ENCODE measurements around the gene PSMG3.
A peak's percentile ranks its signal among the peaks of the same experiment; 100 is the strongest.

The PSMG3 gene

GRCh38 chr7:1569833-1570632 lies at the start of gene PSMG3:
Gene PSMG3, minus strand, starts transcription at chr7:1570032. Its CDS starts 693 bp downstream, at chr7:1569339.
- DNase-seq, result peak; percentile 65

DNA sequence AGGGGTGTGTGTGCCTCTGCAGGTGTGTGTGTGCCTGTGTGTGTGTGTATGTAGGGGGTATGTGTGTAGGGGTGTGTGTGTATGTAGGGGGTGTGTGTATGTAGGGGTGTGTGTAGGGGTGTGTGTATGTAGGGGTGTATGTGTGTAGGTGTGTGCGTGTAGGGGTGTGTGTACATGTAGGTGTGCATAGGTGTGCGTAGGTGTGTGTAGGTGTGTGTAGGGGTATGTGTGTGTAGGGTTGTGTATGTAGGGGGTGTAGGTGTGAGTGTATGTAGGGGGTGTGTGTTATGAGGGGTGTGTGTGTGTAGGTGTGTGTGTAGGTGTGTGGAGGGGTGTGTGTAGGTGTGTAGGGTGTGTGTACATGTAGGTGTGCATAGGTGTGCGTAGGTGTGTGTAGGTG lies 48.6 kb upstream of the PSMG3 start:
- no peak for DNase-seq

GRCh38 chr7:1617957-1618356 lies 48.1 kb upstream of the PSMG3 start:
- DNase-seq, result no peak

DNA sequence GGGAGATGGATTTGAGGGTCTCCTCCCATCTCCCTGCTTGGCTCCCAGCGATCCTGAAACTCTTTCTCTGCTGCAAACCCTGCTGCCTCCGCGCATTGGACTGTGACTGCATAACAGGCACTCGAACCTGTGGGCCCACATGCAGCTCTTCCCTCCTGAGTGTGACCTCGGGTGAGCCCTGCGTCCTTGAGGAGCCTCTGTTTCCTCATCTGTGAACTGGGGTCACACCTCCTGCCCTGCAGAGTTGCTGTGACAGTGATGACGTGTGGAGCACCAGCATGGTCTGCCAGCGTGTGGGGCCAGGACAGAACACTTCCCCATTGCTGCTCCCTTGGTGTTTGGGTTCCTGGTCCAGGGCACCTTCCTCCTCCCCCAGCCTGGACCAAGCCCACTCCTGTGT lies 46.9 kb upstream of the PSMG3 start:
- no peak for DNase-seq

DNA sequence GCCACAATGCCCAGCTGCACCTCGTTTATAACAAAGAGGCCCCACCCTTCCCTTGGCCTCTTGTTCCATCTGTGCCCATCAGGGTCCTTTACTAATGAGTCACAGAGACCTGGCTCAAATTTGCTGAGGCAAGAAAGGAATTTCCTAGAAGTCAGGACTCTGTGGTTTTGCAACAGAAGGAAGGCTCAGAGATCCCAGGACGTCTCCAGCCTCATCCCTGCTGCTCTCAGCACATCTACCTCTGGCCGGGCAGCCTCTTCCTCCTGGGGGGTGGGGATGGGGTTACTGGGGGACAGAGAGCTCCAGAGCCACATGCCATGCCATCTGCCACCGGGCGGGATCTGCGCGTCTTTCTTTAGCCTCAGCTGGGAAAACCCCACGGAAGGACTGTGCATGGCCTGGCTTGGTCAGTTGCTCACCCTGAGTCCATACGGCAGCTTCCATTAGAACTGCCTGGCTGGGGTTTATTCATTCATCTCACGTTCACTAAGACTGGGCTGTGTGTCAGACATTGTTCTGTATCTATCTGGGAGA lies 41.9 kb upstream of the PSMG3 start:
- DNase-seq, result no peak

GRCh38 chr7:1610678-1611302 lies 41.0 kb upstream of the PSMG3 start:
- no peak for DNase-seq

DNA sequence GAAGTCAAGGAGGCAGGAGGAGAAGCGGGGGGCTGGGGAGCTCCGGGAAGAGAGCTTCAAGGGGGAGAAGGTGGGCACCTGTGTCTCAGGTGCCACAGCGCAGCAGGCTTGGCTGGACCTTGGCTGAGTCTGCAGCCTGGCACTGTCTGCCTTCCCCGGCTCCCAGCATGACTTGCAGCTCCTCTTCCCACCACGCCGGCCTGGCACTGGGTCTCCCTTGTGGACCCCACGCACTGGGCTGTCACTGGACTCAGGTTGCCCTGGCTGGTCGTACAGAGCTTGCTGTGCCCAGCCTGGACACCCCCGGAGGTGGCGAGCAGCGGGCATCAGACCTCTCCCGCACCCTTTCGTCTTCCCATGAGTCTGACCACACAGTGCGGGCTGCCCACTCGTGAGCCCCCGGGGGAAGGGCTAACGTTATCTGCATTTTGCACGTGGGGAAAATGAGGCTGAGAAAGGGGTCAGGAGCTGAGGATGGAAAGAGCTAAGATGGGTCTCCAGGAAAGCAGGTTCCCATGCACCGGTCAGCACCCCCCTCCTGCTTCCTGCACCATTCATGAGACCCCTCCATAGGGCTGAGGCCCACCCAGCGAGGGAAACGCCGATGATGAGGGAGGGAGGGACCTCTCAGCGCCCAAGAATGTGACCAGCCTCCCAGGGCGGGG lies 40.3 kb upstream of the PSMG3 start:
- DNase-seq, result no peak

DNA sequence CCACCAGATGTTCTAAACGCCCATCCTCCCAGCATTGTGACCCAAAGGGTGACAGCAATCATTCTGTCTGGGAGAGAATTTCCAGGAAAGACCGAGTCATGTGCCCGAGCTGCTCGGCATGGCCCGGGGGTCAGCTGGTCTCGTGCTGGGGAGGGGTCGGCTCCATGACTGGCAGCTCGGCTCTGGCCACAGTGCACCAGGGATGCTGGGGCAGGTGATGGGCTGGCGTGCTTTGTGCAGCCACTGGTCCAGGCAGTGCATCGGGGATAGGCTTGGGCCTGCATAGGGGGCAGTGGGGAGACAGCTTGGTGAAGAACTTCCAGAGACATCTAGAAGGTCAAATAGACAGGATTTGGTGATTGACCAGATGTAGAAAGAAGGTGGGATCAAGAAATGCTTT lies 39.2 kb upstream of the PSMG3 start:
- no peak for DNase-seq

GRCh38 chr7:1608318-1608717 lies 38.5 kb upstream of the PSMG3 start:
- no peak for DNase-seq

GRCh38 chr7:1607696-1608095 lies 37.9 kb upstream of the PSMG3 start:
- DNase-seq, result no peak

GRCh38 chr7:1607001-1607400 lies 37.2 kb upstream of the PSMG3 start:
- DNase-seq, result no peak

DNA sequence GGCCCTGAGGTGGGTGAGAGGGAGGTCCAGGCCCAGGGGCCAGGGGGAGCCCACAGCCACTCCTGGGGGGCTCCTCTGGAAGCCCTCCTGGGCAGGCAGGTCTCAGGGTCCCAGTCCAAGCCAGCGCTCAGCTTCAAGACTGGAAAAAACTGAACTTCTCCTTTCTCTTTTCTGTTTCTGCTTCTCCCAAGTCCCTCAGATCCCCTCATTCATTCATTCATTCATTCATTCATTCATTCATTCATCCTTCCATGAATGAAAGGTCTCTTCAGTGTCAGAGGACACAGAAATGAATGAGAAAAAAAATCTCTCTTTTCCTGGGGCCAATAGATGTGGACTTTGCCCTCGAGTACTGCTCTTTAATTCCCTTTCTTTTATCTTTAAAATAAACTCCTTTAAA lies 34.6 kb upstream of the PSMG3 start:
- no peak for DNase-seq

DNA sequence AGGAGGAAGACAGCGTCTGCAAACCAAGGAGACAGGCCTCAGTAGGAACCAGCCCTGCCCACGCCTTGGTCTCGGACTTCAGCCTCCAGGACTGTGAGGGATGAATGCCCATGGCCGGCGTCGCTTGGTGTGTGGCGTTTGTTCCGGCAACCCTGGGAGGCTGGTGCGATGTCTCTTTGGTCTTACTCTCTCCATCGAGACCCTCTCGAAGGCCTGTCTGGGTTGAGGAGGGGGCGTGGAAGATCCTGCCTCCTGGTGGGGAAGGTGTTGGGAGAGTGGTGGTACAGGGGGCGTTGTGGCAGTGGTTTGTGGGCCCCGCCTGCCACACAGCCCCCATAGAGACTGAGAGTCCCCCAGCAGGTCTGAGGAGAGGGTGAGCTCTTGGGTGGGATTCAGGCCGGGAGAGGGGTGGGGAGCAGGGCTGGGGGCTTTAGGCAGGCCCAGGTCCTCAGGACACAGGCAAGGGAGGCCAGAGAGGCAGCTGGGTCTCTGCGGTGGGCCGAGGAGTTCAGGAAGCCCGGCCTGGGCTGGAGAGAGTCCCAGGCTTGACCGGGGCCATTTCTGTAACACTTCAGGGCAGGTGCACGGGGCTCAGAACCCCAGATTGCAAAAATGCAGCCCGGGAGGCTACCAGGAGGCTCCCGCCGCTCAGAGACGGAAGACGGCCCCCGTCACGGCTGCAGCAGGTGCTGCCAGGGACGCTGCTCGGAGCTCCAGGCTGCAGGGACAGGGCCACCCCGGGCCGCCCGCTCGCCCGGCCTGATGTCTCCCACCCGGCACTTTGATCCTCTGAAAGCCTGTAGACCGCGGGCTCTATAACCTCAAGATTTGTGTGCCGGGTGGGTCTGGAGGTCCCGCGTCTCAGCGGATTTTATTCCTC lies 33.8 kb upstream of the PSMG3 start:
- no peak for DNase-seq

GRCh38 chr7:1602386-1602785 lies 32.6 kb upstream of the PSMG3 start:
- no peak for DNase-seq

DNA sequence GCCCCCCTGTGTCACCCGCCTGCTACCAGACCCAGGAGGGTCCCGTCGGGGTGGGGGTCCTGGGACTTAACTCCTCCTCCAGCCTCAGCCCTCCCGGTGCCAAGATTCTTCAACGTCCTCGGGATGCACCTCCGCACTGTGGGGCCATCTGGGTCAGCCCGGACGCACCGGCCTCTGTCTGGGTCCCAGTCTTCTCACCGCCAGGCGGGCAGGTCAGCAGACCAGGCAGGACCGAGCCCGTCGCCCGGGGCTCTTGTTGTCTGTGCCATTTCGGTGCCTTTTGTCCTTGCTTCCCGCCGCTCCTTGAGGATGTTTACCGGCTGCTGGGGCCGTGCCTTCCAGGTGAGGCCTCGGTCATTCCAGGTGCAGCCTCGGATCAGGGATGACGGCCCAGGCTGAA lies 32.1 kb upstream of the PSMG3 start:
- no peak for DNase-seq

- DNase-seq, result no peak
These were observed 30.0 kb upstream of the PSMG3 start for GRCh38 chr7:1599640-1600395.

GRCh38 chr7:1598961-1599639 lies 29.3 kb upstream of the PSMG3 start:
- DNase-seq, result no peak

DNA sequence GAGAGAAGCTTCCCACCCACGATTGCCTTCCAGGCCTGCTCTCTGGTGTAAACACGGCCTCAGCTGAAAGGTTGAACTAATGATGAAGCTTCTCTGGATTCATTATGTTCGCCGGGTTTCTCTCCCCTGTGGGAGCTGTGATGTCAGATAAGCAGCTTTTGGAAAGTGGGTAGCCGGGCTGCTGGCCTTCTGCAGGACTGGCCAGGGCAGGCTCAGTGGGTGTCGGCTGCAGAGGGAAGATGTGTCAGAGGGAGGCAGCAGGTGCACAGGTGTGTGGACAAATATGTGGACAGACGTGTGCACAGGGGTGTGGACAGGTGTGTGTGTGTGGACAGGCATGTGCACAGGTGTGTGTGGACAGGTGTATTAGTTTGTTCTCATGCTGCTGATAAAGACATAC lies 28.5 kb upstream of the PSMG3 start:
- no peak for DNase-seq

- DNase-seq, result no peak
These were observed 28.0 kb upstream of the PSMG3 start for GRCh38 chr7:1597791-1598190.

DNA sequence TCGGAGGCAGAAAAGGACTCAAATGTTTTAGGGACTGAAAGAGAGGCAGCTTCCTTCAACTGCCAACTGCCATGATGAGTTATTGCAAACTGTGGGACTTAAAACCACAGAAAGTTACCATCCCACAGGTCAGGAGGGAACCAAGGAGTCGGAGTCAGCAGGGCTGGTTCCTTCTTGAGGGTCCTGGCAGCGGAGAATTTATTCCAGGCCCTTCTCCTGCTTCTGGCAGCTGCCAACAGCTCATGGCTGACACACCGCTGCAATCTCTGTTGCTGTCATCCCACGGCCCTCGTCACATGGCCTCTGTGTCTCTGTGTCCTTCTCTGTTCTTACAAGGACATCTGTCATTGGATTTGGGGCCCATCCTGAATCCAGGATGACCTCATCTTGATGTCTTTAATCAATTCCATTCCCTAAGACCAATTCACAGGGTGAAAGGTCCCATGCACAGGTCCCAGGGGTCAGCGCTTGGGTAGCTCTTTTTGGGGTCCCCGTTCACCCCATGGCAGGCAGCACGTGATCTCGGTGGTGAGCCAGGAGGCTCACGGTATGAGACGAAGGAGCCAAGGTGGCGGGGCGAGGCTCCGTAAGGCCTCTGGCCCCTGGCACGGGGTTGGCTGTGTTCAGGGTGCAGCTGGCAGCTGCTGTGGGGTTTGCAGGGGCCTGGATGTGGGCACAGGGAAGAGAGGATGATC lies 27.4 kb upstream of the PSMG3 start:
- no peak for DNase-seq
